Measurements from ENCODE around the gene RFX3. TPM values are rescaled to one million over a fixed set of nuclear protein-coding genes. Genes with fewer than 3 reads are reported as not detected.
A peak's percentile ranks its signal among the peaks of the same experiment; 100 is the strongest.

RFX3 gene
- total RNA-seq, 4 donors from 2014 or later: 10.9 to 20.8 (median 13.7) TPM

DNA sequence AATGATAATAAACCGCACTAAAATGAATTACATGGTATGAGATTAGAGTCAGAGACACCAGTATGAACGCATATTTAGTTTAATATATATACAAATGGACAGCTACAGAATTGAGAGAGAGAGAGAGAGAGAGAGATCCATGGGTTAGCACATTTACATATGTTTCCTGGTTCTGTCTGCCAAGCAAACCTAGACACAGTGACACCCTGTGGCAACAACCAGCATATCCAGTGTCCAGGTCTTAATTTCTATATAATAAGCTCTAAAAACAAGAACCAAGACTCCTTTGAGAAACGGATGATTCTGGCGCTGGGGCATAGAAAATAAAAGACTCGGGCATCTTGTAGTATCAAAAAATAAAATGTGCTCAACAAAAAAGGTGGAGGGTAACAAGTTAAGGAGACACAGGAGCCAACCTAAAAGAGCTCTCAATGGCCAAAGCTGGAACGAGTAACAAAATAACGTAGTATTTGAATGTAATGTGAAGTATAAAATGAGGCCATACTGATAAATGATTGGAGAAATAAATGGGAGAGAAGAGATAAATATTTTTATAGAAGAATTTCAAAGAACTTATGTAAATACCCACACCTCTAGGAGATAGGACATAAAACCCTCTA is 84.5 kb downstream of the RFX3 start:
- Histone ChIP-seq H3K27ac (no peak overlapping the region), H3K9me3 (peaks cover 0 to 7% (median 0%) of the 10 kb centered on the region in 4 donors), H3K4me1 (peaks cover 0 to 10% (median 0%) of the 10 kb centered on the region in 4 donors), H3K4me3 (no peak overlapping the region), H3K36me3 (no peaks in the 10 kb centered on the region), H3K27me3 (no peaks in the 10 kb centered on the region)
- DNase-seq (ENCODE audit: low spot score in 2 of 2): peak in 1 of 2 donors; percentile 18
- TF ChIP-seq, protein P1, sequence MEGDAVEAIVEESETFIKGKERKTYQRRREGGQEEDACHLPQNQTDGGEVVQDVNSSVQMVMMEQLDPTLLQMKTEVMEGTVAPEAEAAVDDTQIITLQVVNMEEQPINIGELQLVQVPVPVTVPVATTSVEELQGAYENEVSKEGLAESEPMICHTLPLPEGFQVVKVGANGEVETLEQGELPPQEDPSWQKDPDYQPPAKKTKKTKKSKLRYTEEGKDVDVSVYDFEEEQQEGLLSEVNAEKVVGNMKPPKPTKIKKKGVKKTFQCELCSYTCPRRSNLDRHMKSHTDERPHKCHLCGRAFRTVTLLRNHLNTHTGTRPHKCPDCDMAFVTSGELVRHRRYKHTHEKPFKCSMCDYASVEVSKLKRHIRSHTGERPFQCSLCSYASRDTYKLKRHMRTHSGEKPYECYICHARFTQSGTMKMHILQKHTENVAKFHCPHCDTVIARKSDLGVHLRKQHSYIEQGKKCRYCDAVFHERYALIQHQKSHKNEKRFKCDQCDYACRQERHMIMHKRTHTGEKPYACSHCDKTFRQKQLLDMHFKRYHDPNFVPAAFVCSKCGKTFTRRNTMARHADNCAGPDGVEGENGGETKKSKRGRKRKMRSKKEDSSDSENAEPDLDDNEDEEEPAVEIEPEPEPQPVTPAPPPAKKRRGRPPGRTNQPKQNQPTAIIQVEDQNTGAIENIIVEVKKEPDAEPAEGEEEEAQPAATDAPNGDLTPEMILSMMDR (IDR thresholded peaks at IDR 0.05): peak in 4 of 5 experiments; percentile 17 to 44 (median 43)
- TF ChIP-seq POLR2A (IDR thresholded peaks at IDR 0.05): no peak
- no peak for TF ChIP-seq EP300 (IDR thresholded peaks at IDR 0.05)
- WGBS, 2 donors: 82% methylated on average over 7 of the region's 7 CpGs

DNA sequence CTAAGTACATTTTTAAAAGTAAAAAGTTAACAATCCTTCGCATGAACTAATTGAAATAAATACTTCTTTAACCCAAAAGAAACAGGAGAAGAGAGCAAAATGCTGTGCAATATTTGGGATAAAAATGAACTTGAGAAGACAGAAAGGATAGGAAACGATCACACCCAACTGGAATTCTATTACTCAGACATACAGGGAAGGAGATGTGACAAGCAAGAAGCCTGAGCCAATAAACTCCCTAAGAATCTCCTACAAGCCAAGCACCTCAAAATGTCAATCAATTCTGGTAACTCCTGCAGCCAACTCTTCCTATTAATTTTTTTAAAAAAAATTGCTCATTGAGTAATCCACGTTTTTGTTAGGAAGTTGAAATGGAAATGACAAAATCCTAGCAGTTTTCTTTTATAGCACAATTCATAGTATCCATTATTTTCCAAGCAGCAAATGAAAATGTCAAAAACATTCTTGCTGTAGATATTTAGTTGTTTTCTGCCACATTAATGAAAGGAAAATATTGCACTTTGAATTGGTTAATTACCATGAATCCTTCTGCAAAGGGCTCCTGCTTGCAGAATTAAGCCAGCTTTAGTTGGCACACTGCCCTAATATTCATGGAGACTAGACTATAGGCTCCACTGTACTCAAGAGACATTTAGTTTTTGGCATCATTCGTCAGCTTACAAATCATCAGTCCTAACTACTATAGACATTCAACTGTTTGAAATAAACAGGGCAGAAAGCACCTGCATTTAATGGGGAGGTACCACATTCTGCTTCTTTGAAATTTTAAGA is 89.0 kb downstream of the RFX3 start:
- H3K4me3 ChIP-seq: no peak overlapping the region
- H3K27ac ChIP-seq: no peak overlapping the region
- no peaks in the 10 kb centered on the region for H3K36me3 ChIP-seq
- no peak for DNase-seq (ENCODE audit: low spot score in 2 of 2)
- no peaks in the 10 kb centered on the region for H3K27me3 ChIP-seq
- TF ChIP-seq, protein P1 (IDR thresholded peaks at IDR 0.05): no peak
- TF ChIP-seq EP300 (IDR thresholded peaks at IDR 0.05) (no peak), POLR2A (IDR thresholded peaks at IDR 0.05) (no peak)
- H3K9me3 ChIP-seq: no peaks in the 10 kb centered on the region
- 39% methylated on average over 4 of the region's 4 CpGs for WGBS, 2 donors
- H3K4me1 ChIP-seq: peaks cover 0 to 8% (median 0%) of the 10 kb centered on the region in 4 donors

DNA sequence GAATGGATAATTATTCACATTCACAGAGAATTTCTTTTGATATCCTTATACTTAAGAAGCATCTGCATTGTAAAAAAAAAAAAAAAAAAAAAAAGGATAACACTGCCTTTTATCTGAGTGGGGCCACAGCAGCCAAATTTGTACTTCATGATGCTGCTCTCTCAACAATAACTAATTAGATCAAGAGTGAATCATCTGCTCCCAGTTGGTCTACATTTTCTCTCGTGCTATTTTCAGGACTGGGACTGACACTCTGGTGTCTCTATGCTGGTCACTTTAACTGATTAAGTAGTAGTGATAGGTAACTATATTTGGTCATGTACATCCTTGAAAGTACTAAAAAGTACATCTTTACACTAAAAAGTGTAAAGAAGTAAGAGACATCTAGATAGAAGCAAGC is 90.1 kb downstream of the RFX3 start:
- Histone ChIP-seq H3K9me3 (no peaks in the 10 kb centered on the region), H3K36me3 (no peaks in the 10 kb centered on the region), H3K27ac (no peak overlapping the region), H3K4me1 (peaks cover 0 to 8% (median 0%) of the 10 kb centered on the region in 4 donors), H3K27me3 (no peaks in the 10 kb centered on the region), H3K4me3 (no peak overlapping the region)
- 66 to 80% methylated on average over 1 of the region's 1 CpG for WGBS, 2 donors
- DNase-seq (ENCODE audit: low spot score in 2 of 2): no peak
- TF ChIP-seq POLR2A (IDR thresholded peaks at IDR 0.05): no peak

DNA sequence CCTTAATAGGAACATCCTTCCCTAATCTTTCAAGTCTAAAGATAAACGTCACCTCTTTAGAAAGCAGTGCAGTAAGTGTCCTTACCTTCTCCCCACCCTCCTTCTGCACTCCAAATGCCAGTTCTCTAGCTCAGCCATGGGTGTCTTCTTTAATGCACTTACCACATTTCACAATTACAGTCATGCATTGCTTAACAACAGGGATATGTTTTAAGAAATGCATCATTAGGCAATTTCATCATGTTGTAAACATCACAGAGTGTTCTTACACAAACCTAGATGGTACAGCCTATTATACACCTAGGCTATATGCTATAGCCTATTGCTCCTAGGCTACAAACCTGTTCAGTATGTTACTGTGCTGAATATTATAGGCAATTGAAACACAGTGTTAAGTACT is 91.2 kb downstream of the RFX3 start:
- H3K27ac ChIP-seq: no peak overlapping the region
- DNase-seq (ENCODE audit: low spot score in 2 of 2): no peak
- no peak overlapping the region for H3K4me3 ChIP-seq
- no peaks in the 10 kb centered on the region for H3K9me3 ChIP-seq
- H3K4me1 ChIP-seq: peaks cover 0 to 8% (median 0%) of the 10 kb centered on the region in 4 donors
- TF ChIP-seq, protein P1 (IDR thresholded peaks at IDR 0.05): no peak
- TF ChIP-seq POLR2A (IDR thresholded peaks at IDR 0.05) (no peak), EP300 (IDR thresholded peaks at IDR 0.05) (peak in 1 of 2 donors; percentile 55)
- WGBS, 2 donors: 78 to 87% methylated on average over 1 of the region's 1 CpG
- no peaks in the 10 kb centered on the region for H3K27me3 ChIP-seq
- no peaks in the 10 kb centered on the region for H3K36me3 ChIP-seq

DNA sequence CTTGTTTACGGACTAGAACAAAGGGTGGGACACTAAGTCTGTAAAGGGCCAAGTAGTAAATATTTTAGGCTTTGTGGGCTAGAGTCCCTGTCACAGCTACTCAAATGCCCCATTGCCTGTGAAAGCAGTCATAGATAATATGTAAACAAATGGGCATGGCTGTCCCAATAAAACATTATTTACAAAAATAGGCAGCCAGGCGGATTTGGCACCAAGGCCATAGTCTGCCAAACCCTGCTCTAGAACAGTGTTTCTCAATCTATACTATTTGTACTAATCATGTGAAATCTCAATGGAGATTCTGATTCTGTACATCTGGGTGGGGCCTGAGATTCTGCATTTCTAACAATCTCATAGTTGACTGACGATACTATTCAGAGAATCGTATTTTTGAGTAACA is 92.0 kb downstream of the RFX3 start:
- 95 to 98% methylated on average over 4 of the region's 4 CpGs for WGBS, 2 donors
- DNase-seq (ENCODE audit: low spot score in 2 of 2): no peak
- no peak overlapping the region for H3K27ac ChIP-seq
- H3K9me3 ChIP-seq: no peaks in the 10 kb centered on the region
- no peaks in the 10 kb centered on the region for H3K27me3 ChIP-seq
- TF ChIP-seq EP300 (IDR thresholded peaks at IDR 0.05): no peak
- TF ChIP-seq, protein P1 (IDR thresholded peaks at IDR 0.05): no peak
- TF ChIP-seq POLR2A (IDR thresholded peaks at IDR 0.05): no peak
- H3K4me3 ChIP-seq: no peak overlapping the region
- no peaks in the 10 kb centered on the region for H3K36me3 ChIP-seq
- peaks cover 0 to 8% (median 0%) of the 10 kb centered on the region in 4 donors for H3K4me1 ChIP-seq
